ENCODE results near the gene CNTNAP4.

CNTNAP4 gene

DNA sequence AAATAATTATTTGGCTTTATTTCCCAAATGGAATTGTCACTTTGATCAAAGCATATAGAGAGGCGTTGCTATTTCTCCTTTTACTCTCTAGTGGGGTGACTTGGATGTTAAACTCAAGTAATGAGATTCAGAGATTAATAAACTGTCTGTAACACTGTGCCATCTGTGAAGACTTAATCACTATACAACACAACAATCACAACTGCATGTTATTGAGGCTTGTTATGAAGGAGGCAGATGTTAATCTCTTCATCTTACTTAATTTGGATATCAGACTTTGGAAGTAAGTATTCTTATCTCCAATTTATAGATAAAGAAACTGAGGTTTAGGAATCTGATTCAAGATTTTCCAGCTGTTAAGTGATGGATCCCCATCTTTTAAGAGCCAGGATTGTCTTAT lies 132.5 kb downstream of the CNTNAP4 start:
- no peak for DNase-seq

DNA sequence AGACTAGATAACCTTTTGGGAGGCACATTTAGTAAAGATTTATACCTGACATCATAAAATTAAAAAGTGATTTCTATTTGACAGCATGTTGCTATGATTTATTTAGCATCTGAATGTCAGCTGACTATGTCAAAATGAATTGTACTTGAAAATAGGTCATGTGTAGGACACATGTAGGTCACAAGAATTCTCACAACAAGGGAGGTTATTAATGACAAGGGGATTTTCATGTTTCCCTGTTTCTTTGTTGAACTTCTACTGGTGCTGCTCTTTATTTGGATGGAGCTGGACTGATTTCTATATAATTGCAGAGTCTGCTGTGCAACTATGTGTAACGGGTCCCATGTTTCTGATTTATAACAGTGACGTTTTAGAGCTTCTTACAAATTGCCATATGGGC lies 144.4 kb downstream of the CNTNAP4 start:
- no peak for DNase-seq

DNA sequence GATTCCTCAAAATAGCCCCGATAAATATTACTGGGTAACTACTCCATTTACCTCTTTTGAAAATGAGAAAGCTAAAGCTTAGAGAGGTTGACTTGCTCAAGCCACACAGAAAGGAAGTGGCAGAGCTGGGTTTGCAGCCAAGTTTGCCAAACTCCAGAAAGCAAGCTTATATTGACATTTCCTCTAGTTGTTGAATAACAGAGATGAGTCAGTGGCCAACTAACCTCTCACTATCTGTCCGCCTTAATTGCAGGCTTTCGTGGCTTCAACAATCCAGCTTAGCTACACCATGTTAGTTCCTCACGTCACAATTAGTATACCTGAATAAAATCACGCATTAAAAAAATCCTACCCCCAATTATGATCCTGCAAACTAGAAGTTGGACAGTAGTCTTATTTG lies 151.7 kb downstream of the CNTNAP4 start:
- DNase-seq: no peak

DNA sequence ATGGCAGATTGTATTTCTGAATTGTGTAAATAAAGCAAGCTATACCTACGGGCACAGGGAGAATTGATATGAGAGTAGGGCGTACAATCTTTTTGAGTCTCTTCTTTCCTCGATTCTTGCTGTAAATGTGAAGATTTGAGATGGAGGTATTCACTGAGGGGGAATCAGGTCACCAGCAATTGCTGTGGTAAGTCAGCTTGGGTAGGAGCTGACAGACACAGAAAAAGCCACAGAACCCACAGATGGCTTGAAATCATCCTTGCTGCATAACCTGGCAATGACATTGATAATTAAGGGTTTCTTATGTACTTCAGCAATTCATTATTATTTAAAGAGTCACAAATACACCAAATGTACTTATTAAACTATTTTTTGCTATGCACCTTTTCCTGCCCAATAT lies 164.2 kb downstream of the CNTNAP4 start:
- DNase-seq: no peak

DNA sequence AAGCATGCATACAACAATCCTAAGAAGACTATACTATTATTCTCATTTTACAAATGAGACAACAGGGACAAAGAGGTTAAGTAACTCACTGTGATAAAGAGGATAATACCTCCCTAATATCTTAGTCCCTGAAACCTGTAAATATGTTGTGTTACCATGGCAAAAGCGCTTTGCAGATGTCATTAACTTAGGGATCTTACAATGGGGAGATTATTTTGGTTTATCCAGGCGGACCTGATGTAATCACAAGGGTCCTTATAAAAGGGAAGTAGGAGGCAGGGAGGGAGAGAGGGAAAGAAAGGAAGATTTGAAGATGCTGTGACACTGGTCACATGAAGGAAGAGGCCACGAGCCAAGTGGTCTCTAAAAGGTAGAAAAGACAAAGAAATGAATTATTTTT lies 164.7 kb downstream of the CNTNAP4 start:
- no peak for DNase-seq

DNA sequence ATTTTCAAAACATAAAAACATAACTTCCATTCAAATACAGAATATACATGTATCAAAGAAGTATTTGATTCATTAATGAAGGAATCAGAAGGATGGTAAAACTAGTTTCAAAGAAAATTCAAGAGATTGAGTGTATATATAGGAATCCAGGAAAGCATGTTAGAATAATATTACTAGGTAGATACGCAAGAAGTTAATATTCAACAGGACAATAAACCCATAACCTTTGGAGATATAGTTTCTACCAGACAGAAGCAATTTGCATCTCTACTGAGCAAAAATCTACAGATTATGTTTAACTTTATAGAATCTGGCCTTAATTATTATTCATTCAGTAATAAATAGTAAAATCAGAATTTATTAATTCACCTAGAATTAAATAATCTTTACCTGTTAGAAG lies 166.8 kb downstream of the CNTNAP4 start:
- no peak for DNase-seq

DNA sequence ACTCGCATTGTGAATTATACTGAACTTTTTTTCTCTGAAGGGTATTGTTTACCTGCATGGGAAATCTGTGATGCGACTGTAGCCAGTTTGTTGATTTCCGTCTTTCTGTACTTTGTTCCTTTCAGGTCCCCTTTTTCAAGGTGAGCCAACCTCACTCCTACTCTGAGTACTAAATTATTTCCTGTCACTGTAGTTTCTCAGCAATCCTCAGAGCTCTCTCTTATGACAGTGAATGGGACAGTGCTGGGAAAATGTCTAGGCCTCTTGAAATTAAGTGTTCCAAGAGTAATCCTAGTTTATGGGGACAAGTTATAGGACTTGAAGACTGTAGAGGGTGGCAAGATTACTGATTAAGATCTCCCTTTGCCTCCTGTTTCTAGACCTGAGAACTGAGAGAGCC lies 167.6 kb downstream of the CNTNAP4 start:
- DNase-seq: no peak

DNA sequence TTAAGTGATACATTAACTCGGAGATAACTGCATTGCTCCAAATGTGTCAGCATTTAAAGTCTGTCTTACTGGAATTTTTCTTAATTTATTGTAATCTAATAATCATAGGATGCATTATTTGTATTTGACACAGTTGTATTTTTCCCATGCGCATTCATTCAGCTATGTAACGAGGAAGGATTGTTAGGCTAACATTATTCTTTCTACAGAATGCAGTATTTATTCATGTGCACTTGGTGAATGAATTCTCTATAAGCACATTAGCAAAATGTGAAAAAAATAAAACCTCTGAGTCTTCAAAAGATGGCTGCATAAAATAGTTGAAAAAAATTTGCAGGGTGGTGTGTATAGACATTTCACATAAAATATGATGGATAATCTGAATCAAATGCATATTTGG lies 168.6 kb downstream of the CNTNAP4 start:
- no peak for DNase-seq

DNA sequence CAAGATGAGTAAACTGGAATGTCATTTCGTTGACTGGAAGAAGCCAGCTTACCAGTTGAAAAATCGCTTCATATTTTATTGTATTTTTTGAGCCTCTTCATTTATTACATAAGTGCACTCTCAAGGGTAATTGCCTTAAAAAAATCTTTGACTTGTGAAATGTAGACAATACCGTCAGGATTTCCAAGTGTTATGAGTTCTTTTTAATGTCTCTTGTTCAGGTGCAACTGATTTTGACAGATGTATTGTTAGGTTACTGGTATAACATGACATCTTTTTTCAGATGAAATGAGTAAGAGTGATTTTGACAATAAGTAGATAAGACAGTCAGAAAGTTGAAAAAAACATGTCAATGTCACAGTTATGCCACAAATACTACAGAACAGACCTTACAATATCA lies 169.1 kb downstream of the CNTNAP4 start:
- no peak for DNase-seq

DNA sequence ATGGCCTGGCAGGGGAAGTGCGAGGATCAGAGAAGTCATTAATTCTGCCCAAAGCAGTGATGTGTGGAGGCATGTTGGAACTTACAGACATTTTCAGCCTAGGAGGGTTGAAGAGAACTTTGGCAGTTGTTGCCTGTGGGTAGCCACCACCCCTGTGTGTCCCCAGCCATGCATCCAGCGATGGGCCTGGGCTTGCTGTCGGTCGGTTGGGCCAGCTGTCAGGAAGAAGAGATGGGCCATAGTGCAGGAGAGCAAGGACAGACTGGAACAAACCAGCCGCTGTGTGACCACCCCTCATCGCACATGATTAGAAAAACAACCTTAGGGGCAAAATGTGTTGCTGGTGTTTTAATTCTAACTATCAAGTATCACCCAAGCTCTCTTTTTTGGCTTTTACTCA lies 173.7 kb downstream of the CNTNAP4 start:
- DNase-seq: no peak

DNA sequence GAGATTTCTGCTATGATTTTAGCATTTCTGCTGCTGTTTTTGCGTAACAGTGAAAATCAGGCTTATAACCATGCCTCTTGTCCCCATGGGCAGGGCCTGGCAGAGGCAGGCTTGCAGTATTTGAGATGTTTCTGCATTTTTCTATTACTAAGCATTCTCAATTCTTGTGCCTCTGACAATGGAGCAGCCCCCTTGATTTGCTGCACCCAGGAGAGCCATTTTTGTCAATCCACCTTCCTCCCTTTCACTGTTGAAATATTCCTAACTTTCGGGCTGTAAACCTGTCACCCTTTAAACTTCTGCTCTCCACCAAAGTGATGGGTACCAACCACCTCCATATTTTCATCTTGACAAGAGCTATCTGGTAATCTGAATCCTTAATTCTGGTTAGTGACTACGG lies 178.1 kb downstream of the CNTNAP4 start:
- no peak for DNase-seq

DNA sequence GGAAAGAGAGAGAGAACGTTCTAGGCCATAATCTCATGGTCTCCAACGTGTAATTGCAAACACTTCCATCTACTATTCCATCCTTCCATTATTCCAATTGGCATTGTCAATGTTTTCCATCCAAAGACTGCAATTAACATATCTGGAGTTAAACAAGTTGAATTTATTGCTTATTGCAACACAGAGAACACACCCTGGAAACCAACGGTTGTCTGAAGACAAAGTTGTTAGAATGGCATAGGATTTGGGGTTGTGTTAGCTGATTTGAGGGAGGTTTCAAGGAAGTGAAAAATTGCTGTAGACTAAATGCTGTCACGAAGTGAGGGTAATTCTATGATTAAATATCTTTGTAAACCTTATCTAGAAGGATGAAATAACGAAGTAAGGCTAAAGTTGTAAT lies 178.8 kb downstream of the CNTNAP4 start:
- no peak for DNase-seq

DNA sequence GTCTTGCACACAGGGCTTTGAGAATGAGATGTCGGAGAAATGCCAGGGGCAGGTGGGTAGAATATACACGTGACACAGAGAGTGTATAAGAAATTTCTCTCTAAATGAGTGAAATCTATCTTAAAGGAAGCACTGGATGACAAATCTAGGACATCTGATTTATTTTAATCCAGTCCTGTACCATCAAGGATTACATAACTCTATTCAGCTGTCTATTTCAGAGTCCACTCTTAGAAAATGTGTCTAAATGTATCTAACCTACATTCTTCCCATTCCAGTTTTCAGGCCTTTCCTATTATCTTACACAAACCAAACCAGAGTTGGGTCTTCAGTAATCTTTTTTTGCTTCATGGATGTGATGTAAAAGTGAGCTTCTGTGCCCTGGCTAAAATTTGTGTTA lies 181.9 kb downstream of the CNTNAP4 start:
- DNase-seq: no peak

DNA sequence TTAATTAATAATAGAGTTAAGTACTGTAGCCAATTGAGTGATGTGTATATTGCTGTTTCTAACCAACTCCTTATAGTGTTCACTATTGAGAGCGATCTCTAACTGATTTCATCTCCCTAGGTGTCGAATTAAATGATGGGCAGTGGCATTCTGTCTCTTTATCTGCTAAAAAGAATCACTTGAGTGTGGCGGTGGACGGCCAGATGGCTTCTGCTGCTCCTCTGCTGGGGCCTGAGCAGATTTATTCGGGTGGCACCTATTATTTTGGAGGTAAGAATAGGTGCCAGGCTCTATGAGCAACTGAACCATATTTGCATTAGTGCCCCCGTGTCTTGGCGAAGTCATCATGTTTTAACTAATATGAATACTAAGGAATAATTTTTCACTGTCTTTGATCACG lies 184.6 kb downstream of the CNTNAP4 start:
- no peak for DNase-seq

DNA sequence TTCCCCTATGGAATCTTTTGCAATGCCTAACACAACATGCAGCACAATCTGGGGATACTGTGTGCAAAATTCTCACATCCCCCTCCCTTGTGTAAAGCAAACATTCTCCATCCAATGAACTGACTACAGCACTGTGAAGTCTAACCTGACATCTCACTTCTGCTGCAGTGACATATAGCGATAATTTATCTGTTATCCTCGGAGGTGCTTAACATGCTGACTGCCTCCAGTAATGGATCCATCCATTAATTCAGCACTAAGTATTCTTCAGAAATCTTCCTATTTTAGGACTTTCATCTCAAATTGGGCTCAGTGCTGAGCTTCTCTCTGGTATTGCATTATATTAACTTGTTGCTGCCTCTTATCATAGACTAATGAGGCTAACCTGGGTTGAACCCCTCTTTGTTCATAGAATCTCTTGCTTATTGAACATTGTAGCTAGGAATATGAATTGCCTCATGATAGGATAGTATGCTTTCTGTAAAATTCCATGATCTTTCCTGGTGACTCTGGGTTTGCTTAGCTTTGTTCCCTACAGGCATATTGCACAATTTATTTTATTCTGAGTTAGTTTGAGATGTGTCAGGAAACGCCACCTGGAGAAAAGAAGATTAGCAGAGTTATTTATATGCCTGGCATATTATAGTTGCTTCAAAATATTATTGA lies 187.9 kb downstream of the CNTNAP4 start:
- no peak for DNase-seq

DNA sequence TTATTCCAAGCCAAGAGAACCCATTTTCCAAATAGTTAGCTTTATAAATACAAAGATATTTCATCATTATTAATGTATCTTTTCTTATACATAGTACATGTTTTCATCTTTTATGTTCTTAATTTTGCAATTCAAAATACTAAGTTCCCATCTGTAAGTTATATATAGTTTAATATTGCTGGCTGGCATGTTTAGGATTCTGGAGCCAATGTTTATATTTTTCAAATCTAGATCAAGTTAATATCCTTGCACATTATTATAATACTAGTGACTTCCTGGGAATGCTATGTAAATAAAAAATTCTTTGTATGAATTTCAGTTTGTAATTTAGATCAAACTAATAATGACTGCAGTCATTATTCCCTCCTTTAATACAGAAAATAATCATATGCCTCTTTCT lies 189.7 kb downstream of the CNTNAP4 start:
- DNase-seq: no peak

DNA sequence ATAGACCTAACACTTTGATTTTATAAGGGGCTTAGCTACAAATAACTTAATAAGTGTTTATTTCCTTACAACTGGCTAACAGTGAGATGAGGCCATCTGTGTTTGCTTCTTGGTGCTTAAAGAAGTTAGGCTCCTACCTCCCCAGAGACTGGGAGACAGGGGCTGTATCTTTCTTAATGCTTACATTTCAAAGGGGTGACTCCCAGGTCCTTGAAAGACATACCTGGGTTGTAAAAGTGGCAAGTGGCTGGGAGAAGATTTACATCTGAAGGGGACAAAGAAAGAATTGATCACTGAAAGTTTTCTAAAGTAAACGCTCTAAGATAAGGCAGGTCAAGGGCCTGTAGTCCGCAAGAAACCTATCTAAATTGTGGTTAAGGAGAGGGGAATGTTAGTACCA lies 196.8 kb downstream of the CNTNAP4 start:
- no peak for DNase-seq

DNA sequence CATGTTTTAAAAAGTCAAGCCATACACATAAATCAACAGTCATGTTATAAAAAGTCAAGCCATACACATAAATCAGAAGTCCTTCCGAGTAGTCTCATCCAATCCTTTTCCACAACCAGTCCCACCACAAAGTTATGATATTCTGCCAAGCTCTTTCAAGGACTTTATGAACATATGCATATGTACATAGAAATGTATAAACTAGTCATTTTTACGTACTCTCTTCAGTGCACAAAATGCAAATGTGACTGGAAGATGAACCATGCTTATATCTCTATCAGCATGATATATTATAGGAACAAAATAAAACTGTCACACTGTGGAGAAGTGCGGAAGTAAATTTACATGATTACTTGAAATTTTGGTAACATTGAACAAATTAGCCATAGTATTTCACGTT lies 200.9 kb downstream of the CNTNAP4 start:
- DNase-seq: no peak

DNA sequence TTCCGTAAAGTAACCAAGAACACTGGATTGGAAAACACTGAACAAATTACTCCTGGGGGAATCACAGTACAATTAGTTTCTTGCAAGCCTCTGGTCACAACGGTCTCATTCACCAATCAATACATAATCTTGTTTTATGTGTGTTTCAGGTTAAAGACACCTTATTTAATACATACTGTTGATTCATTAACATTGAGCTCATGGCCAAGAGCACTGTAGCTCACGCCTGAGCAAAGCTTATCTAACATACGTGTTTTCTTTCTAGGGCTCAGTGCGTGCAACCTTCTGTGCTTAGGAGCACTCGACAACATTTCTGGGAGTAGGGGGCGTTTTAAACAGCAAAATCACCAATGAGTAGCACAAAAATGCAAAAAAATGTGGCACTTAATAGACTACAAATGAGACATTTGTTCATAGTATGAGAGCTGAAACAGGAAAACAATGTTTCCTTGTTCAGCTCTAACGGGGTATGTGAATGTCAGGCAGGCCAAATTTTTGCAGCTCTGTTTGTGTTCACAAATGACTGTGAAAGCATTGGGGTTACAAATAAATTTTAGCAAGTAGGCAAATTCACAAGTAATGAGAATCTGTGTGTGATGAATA lies 206.2 kb downstream of the CNTNAP4 start:
- DNase-seq: no peak

DNA sequence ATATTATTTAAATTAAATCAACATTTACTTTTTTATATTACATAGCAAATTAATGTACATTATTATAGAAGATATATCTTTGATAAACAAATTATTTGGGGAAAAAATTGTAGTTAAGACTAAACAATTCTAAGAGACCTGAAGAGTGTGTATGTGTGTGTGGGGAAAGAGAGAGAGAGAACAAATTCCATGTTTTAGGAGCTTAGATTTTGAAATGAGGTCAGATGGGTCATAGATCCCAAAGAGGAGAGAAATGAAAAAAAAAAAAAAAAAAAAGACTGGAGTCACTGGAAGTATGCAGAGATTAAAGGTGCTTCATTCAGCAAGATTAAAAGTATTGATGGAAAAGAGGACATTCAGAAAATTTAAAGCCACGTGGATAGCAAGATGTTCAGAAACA lies 206.8 kb downstream of the CNTNAP4 start:
- DNase-seq: no peak

DNA sequence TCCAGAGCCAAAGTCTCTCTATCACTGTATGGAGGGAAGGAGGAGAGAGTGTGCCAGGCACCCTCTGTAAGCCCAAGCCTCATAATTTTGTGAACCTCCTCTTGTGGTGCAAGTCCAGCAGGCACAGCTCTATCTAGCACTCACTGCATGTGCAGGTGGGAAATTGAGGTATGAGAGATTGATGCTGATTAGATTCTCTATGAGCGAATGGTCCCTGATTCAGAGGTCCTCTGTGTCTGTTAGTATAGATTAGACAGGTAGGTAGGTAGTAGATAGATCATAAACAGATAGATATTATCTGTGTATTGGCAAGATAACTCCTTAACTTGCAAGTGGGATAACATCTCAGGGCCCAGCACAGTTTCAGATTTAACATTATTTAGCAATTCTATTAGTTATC lies 209.5 kb downstream of the CNTNAP4 start:
- DNase-seq: no peak

DNA sequence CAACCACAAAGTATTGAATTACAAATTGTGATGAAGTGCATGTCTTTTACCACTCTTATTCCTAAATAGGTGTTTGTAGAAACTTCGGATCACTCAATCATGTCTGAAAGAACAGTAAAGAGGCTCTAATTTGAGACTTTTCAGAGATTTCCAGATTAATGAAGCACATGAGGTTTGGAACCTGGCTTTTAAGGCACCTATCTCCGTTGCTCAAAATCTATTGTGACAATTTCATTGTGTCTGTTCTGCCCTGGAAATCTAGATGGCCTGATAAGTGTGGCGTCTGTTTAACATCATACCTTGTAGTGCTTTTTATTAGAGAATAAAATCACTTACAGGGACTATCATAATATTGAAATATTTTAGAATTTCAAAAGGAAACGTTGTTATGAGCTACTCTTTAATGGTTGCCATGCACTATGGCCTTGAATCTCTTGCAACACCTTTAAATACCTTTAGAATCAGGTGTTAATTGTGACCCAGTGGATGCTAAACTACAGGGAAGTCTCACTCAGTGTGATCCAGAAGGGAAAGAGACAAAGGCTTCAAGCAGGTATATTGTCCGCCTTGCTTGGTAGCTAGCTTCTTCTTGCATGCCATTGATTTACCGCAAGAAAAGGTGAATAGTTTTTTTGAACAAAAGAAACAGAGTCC lies 210.3 kb downstream of the CNTNAP4 start:
- DNase-seq: no peak

DNA sequence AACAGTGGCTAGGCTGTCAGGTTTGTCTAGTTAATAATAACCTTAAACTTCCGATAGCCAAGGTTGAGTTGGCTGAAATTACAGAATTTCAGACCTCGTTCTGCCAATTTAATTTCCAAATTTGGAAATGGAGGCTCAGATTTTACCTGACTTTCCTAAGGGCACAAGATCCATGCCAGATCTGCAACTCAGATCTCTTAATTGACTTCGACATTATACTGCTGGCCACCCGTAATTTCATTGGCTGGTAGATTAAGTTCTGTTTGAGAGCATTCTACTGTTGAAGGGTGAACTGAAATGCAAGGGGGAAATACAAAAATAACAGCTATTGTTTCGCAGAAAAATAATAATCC lies 210.8 kb downstream of the CNTNAP4 start:
- DNase-seq: no peak

DNA sequence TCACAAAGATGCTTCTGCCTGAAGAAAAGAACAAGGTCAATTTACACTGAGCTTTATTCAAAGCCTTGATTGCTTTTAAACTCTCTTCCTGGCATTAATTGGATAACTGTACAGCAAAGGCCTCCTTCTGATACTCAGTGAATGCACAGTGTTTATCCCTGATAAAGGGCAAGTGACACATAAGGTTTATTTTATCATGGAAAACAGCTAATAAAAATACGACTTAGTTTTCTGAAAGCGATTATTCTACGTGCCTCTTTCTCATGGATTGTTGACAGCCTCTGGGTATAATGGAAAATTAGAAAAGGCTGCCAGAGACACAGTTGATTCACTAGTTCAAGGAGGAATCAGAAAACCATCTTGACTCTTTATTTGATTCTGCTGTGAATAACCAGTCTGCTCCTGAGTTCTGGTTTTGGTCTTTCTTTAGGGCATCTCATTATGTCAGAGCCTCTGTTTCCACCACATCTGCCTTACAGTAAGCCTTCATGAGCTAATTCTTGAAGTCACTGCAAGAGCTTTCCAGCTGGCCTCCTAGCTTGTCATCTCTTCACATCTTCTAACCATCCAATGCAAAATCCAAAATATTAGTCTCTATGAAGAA lies 212.9 kb downstream of the CNTNAP4 start:
- no peak for DNase-seq

DNA sequence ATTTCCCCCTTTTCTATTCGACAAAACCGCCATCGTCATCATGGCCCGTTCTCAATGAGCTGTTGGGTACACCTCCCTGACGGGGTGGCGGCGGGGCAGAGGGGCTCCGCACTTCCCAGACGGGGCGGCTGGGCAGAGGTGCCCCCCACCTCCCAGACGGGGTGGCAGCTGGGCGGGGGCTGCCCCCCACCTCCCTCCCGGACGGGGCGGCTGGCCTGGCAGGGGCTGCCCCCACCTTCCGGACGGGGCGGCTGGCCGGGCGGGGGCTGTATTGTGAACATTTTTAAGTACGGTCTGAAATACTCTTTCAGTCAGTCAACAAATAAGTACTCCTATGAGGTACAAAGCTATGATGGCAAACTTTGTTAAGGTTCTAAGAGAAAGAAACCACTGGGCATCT lies 222.8 kb downstream of the CNTNAP4 start:
- no peak for DNase-seq

Data from suppressor macrophage treated with lipopolysaccharide for 4 hours (primary cell).